Measurements from ENCODE around the gene PRKG1.

- no peak for TF ChIP-seq CTCF (IDR thresholded peaks at IDR 0.05; ENCODE audit: insufficient read depth, low read length)
- no peak for TF ChIP-seq SPI1 (IDR thresholded peaks at IDR 0.05; ENCODE audit: borderline replicate concordance, low read depth)
These were observed 1.6 kb downstream of the PRKG1 start for GRCh38 chr10:51075873-51076229.

Data from HL-60 (cell line).